Measurements from ENCODE around the gene PNN. TPM values are rescaled to one million over a fixed set of nuclear protein-coding genes. Genes with fewer than 3 reads are reported as not detected.

The PNN gene
- total RNA-seq, 4 donors from 2014 or later, result 33.0 to 159 (median 76.2) TPM

GRCh38 chr14:39184628-39185255, 9.7 kb downstream of the PNN start:
- H3K27ac ChIP-seq, result no peak overlapping the region
- H3K36me3 ChIP-seq, result peaks cover 0 to 54% (median 18%) of the 10 kb centered on the region in 4 donors
- H3K4me1 ChIP-seq, result no peaks in the 10 kb centered on the region
- no peak for DNase-seq
- TF ChIP-seq, protein P1, sequence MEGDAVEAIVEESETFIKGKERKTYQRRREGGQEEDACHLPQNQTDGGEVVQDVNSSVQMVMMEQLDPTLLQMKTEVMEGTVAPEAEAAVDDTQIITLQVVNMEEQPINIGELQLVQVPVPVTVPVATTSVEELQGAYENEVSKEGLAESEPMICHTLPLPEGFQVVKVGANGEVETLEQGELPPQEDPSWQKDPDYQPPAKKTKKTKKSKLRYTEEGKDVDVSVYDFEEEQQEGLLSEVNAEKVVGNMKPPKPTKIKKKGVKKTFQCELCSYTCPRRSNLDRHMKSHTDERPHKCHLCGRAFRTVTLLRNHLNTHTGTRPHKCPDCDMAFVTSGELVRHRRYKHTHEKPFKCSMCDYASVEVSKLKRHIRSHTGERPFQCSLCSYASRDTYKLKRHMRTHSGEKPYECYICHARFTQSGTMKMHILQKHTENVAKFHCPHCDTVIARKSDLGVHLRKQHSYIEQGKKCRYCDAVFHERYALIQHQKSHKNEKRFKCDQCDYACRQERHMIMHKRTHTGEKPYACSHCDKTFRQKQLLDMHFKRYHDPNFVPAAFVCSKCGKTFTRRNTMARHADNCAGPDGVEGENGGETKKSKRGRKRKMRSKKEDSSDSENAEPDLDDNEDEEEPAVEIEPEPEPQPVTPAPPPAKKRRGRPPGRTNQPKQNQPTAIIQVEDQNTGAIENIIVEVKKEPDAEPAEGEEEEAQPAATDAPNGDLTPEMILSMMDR (IDR thresholded peaks at IDR 0.05), result no peak
- TF ChIP-seq EP300 (IDR thresholded peaks at IDR 0.05; ENCODE audit: low read depth), result no peak
- peak in 1 of 3 donors; percentile 24 for TF ChIP-seq POLR2AphosphoS5 (IDR thresholded peaks at IDR 0.05)
- no peak overlapping the region for H3K4me3 ChIP-seq
- H3K27me3 ChIP-seq, result no peaks in the 10 kb centered on the region
- intact Hi-C loops (cut with DNase I; ENCODE audit: low total_unique reads) (no loop called here), in situ Hi-C loops (cut with MboI; ENCODE audit: low pct_ligation_motif_present in 1 of 4, low pct_unique_long_range_greater_than_20kb in 1 of 4, low sequenced_read_pairs in 3 of 4) (no loop called here)
- 94 to 96% methylated on average over 3 to 4 of the region's 4 CpGs for WGBS, 2 donors (ENCODE audit: low coverage in 1 of 2)
- H3K9me3 ChIP-seq, result no peaks in the 10 kb centered on the region

DNA sequence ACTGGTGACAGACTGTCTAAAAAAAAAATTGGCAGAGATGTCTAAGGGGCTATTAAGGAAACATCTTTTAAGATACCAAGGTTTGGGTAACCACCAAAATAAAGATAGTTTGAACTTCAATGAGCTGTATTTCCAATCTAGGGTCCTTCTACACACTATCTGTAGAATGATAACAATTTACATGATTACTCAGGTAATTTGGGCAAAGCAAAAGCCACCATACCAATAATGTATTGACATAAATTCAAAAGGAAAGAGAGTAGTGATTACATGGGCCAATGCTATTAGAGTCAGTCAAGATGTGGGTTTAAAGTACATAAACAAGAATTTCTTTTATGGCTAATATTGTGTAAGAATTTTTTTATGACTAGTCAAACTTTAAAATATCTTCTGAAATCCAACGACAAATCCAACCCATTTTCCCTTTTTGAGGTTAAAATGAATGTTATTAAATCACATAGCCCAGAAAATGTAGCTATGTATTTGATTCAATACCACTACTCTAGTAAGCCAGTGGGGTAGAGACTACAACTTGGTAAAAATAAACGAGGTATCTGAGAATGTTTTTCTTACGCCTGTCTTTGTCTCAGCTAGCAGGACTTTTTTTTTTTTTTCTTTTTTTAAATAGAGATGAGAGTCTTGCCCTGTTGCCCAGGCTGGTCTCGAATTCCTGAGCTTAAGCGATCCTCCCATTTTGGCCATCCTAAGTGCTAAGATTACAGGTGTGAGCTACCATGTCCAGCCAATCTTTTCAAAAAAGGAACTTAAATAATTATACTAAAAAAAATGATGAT, 10.4 kb downstream of the PNN start:
- peaks cover 0 to 47% (median 15%) of the 10 kb centered on the region in 4 donors for H3K36me3 ChIP-seq
- H3K27ac ChIP-seq, result no peak overlapping the region
- H3K4me3 ChIP-seq, result no peak overlapping the region
- in situ Hi-C loops (cut with MboI; ENCODE audit: low pct_ligation_motif_present in 1 of 4, low pct_unique_long_range_greater_than_20kb in 1 of 4, low sequenced_read_pairs in 3 of 4), result no loop called here
- intact Hi-C loops (cut with DNase I; ENCODE audit: low total_unique reads), result no loop called here
- H3K9me3 ChIP-seq, result no peaks in the 10 kb centered on the region
- no peaks in the 10 kb centered on the region for H3K4me1 ChIP-seq
- no peaks in the 10 kb centered on the region for H3K27me3 ChIP-seq
- TF ChIP-seq, protein P1 (IDR thresholded peaks at IDR 0.05), result no peak
- TF ChIP-seq EP300 (IDR thresholded peaks at IDR 0.05; ENCODE audit: low read depth) (no peak), POLR2AphosphoS5 (IDR thresholded peaks at IDR 0.05) (no peak)
- 86 to 90% methylated on average over 5 of the region's 5 CpGs for WGBS, 2 donors (ENCODE audit: low coverage in 1 of 2)
- no peak for DNase-seq

- TF ChIP-seq, protein P1 (IDR thresholded peaks at IDR 0.05), result no peak
- TF ChIP-seq POLR2A (IDR thresholded peaks at IDR 0.05) (no peak), POLR2AphosphoS5 (IDR thresholded peaks at IDR 0.05) (no peak)
- 87% methylated on average over 4 of the region's 4 CpGs; no CpG with 5 or more reads in 1 of the 2 donors for WGBS, 2 donors (ENCODE audit: low coverage in 1 of 2)
- H3K9me3 ChIP-seq, result no peaks in the 10 kb centered on the region
- H3K27ac ChIP-seq, result no peak overlapping the region
- DNase-seq, result no peak
- intact Hi-C loops (cut with DNase I; ENCODE audit: low total_unique reads) (no loop called here), in situ Hi-C loops (cut with MboI; ENCODE audit: low pct_ligation_motif_present in 1 of 4, low pct_unique_long_range_greater_than_20kb in 1 of 4, low sequenced_read_pairs in 3 of 4) (no loop called here)
- no peaks in the 10 kb centered on the region for H3K4me1 ChIP-seq
- no peaks in the 10 kb centered on the region for H3K27me3 ChIP-seq
- H3K4me3 ChIP-seq, result no peak overlapping the region
- peaks cover 0 to 31% (median 7%) of the 10 kb centered on the region in 4 donors for H3K36me3 ChIP-seq
Measured at GRCh38 chr14:39186941-39187525, 12.0 kb downstream of the PNN start.
